Fibroblast of lung (primary cell): ENCODE results near the gene PDE2A.

Experiments used
- CTCF ChIP-seq, 2 donors: IDR thresholded peaks in 1 of 2; conservative IDR thresholded peaks in 1 of 2; 1 replicate in 1 of 2; 2 replicates in 1 of 2; pipeline ENCODE4 v1.5.1; 2011 to 2012; ENCODE audit warnings: low read length in 2 of 2, control low read depth in 1 of 2, inconsistent platforms in 1 of 2, low read depth in 1 of 2, mild to moderate bottlenecking in 1 of 2
- EZH2 ChIP-seq: IDR thresholded peaks from 2 replicates; pipeline ENCODE4 v1.5.1; 2012; ENCODE audit warnings: low read length, control low read depth, mild to moderate bottlenecking; ENCODE audit errors: missing control alignments

- TF ChIP-seq CTCF (conservative IDR thresholded peaks at IDR 0.05 in 1 of 2, IDR thresholded peaks at IDR 0.05 in 1 of 2; ENCODE audit: low read depth in 1 of 2, low read length in 2 of 2) = no peak
- TF ChIP-seq EZH2 = no peak
Measured at GRCh38 chr11:72675221-72675620, 999 bp upstream of the PDE2A start.
